CD4-positive, alpha-beta T cell (primary cell): ENCODE results near the gene ABI3. TPM values are rescaled to one million over a fixed set of nuclear protein-coding genes. Genes with fewer than 3 reads are reported as not detected.
A peak's percentile ranks its signal among the peaks of the same experiment; 100 is the strongest.

Source experiments
- ATAC-seq: fragments of 200-7000 bp; cut with Tn5 transposase; one replicate; pipeline ENCODE4 v1.10.0; 2022; ENCODE audit warnings: mild to moderate bottlenecking; ENCODE audit not compliant: poor library complexity
- CTCF ChIA-PET: fragments of 350-600 bp; sonication (Branson Sonifier 250); formaldehyde crosslinking; loops from one replicate; lab custom pipeline; 2021; ENCODE audit warnings: antibody characterized with exemption, inconsistent platforms; lab: Charles Lee
- POLR2A ChIA-PET: fragments of 350-600 bp; sonication (Branson Sonifier 250); formaldehyde crosslinking; loops from one replicate; lab custom pipeline; 2021; ENCODE audit warnings: antibody characterized with exemption, inconsistent platforms; lab: Charles Lee
- DNase-seq, 14 experiments: peaks; one replicate each; pipeline ENCODE4 v3.0.0-alpha.2; 2013 to 2020; ENCODE audit warnings: mixed read lengths in 2 of 14
- H3K27ac ChIP-seq, 2 donors: one replicate each; pipeline versions ENCODE4 v1.5.1 to v1.7.0; 2013; ENCODE audit warnings: low read length in 2 of 2, low read depth in 1 of 2, mild to moderate bottlenecking in 1 of 2
- H3K27me3 ChIP-seq, 2 experiments: 1 replicate in 1 of 2; 2 replicates in 1 of 2; pipeline versions ENCODE4 v1.6.1 to v1.7.0; 2013; ENCODE audit warnings: low read length in 2 of 2, control low read depth in 1 of 2, mild to moderate bottlenecking in 1 of 2, moderate library complexity in 1 of 2; ENCODE audit not compliant: insufficient read depth in 2 of 2, control insufficient read depth in 1 of 2
- H3K36me3 ChIP-seq: one replicate; pipeline ENCODE4 v1.6.1; 2013; ENCODE audit warnings: low read length, control low read depth; ENCODE audit not compliant: insufficient read depth
- H3K4me1 ChIP-seq: one replicate; pipeline ENCODE4 v1.6.1; 2013; ENCODE audit warnings: low read length, control low read depth; ENCODE audit not compliant: insufficient read depth
- H3K4me3 ChIP-seq: one replicate; pipeline ENCODE4 v1.5.1; 2013; ENCODE audit warnings: mild to moderate bottlenecking, low read length, moderate library complexity
- H3K9me3 ChIP-seq, 2 experiments: 1 replicate in 1 of 2; 2 replicates in 1 of 2; pipeline versions ENCODE4 v1.6.1 to v1.7.0; 2013; ENCODE audit warnings: low read length in 2 of 2, mild to moderate bottlenecking in 2 of 2, control low read depth in 1 of 2, moderate library complexity in 1 of 2; ENCODE audit not compliant: control insufficient read depth in 1 of 2, insufficient read depth in 1 of 2
- H3K27ac Mint-ChIP-seq: one replicate; pipeline ENCODE4 v1.8.0; 2020; ENCODE audit warnings: mixed read lengths
- H3K27me3 Mint-ChIP-seq: one replicate; pipeline ENCODE4 v1.8.0; 2021; ENCODE audit warnings: mixed read lengths
- H3K36me3 Mint-ChIP-seq: one replicate; pipeline ENCODE4 v1.8.0; 2021; ENCODE audit warnings: low read depth, mixed read lengths
- H3K4me1 Mint-ChIP-seq: one replicate; pipeline ENCODE4 v1.8.0; 2021; ENCODE audit warnings: low read depth, mixed read lengths
- H3K4me3 Mint-ChIP-seq: one replicate; pipeline ENCODE4 v1.8.0; 2020; ENCODE audit warnings: mild to moderate bottlenecking, mixed read lengths
- H3K9me3 Mint-ChIP-seq: one replicate; pipeline ENCODE4 v1.8.0; 2020; ENCODE audit warnings: mixed read lengths
- intact Hi-C, 2 experiments: fragments of 100-400 bp; cut with DNase I in 1 of 2; cut with micrococcal nuclease in 1 of 2; formaldehyde crosslinking; loops; one replicate each; pipeline versions ENCODE4 v1.15.1 to v1.9.0; 2023 to 2025; cut with DNase I, micrococcal nuclease
- total RNA-seq, 174 experiments: library from RNA in 2 of 174; stranded (reverse) in 2 of 174; gene quantifications; one replicate each; pipeline ENCODE4 v1.2.3 and lab custom pipeline; 2021 to 2026
- TF ChIP-seq, protein P1 (sequence below): fragments of 200-600 bp; IDR thresholded peaks from one replicate; pipeline ENCODE4 v1.8.0; 2022; ENCODE audit warnings: antibody characterized with exemption, mild to moderate bottlenecking

Gene ABI3
- total RNA-seq, 2 experiments from 2014 or later = 5.6 to 5.8 TPM

- no peaks in the 10 kb centered on the region for H3K9me3 Mint-ChIP-seq
- H3K4me1 Mint-ChIP-seq = peaks cover 11% of the 10 kb centered on the region
- peak within 1 kb of the TSS; percentile 19 for H3K27ac Mint-ChIP-seq
- peak; percentile 70 to 94 (median 82) for DNase-seq
- peak within 1 kb of the TSS; percentile 84 for H3K4me3 Mint-ChIP-seq
- CTCF ChIA-PET = interaction anchor here (1.9 kb wide), 1 partner anchor 51 kb away, joined by 7 read pairs; no protein-coding TSS in a partner anchor
- H3K4me3 ChIP-seq = peak within 1 kb of the TSS; percentile 78
- peaks cover 16% of the 10 kb centered on the region for H3K27me3 Mint-ChIP-seq
- intact Hi-C loops = loop anchor here in 1 of 2 experiments (2.0 to 5.0 kb wide), 2 partner anchors 38 to 61 kb away; no protein-coding TSS in a partner anchor
- no peaks in the 10 kb centered on the region for H3K9me3 ChIP-seq
- no peaks in the 10 kb centered on the region for H3K36me3 Mint-ChIP-seq
- H3K36me3 ChIP-seq = no peaks in the 10 kb centered on the region
- peaks cover 12 to 16% of the 10 kb centered on the region in 2 experiments for H3K27me3 ChIP-seq
- POLR2A ChIA-PET = interaction anchor here (0.7 to 1.4 kb wide), 3 partner anchors 13 to 39 kb away, joined by 3 to 6 read pairs (median 4); no protein-coding TSS in a partner anchor
- TF ChIP-seq, protein P1, sequence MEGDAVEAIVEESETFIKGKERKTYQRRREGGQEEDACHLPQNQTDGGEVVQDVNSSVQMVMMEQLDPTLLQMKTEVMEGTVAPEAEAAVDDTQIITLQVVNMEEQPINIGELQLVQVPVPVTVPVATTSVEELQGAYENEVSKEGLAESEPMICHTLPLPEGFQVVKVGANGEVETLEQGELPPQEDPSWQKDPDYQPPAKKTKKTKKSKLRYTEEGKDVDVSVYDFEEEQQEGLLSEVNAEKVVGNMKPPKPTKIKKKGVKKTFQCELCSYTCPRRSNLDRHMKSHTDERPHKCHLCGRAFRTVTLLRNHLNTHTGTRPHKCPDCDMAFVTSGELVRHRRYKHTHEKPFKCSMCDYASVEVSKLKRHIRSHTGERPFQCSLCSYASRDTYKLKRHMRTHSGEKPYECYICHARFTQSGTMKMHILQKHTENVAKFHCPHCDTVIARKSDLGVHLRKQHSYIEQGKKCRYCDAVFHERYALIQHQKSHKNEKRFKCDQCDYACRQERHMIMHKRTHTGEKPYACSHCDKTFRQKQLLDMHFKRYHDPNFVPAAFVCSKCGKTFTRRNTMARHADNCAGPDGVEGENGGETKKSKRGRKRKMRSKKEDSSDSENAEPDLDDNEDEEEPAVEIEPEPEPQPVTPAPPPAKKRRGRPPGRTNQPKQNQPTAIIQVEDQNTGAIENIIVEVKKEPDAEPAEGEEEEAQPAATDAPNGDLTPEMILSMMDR = no peak
- H3K27ac ChIP-seq = no peak within 1 kb of the TSS
- H3K4me1 ChIP-seq = peaks cover 28% of the 10 kb centered on the region
- ATAC-seq = peak; percentile 93
Measured at GRCh38 chr17:49230636-49231562, 20.4 kb downstream of the ABI3 start, which contains the start of gene PHOSPHO1. TSS of gene PHOSPHO1 (minus strand) at chr17:49230787. CDS start at chr17:49226691, 4,096 bp downstream.

DNA sequence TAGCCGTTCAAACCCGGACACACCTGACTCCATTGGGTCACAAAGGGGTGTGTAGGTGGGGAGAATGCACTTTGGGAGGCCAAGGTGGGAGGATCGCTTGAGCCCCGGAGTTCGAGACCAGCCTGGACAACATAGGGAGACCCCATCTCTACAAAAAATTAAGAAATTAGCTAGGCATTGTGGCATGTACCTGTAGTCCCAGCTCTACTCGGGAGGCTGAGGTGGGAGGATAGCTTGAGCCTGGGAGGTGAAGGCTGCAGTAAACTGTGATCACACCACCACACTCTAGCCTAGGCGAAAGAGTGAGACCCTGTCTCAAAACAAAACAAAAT is 21.0 kb downstream of the ABI3 start:
- Histone ChIP-seq H3K4me3 (peak overlapping the region; percentile 78), H3K9me3 (no peaks in the 10 kb centered on the region), H3K36me3 (no peaks in the 10 kb centered on the region), H3K27me3 (peaks cover 12 to 16% of the 10 kb centered on the region in 2 experiments), H3K4me1 (peaks cover 28% of the 10 kb centered on the region), H3K27ac (no peak overlapping the region)
- peaks cover 16% of the 10 kb centered on the region for H3K27me3 Mint-ChIP-seq
- ATAC-seq (no peak), DNase-seq (no peak)
- TF ChIP-seq, protein P1 = no peak
- peak overlapping the region; percentile 84 for H3K4me3 Mint-ChIP-seq
- POLR2A ChIA-PET = interaction anchor here (0.8 to 1.4 kb wide), 2 partner anchors 13 to 39 kb away, joined by 4 to 6 read pairs; no protein-coding TSS in a partner anchor
- no peaks in the 10 kb centered on the region for H3K9me3 Mint-ChIP-seq
- H3K36me3 Mint-ChIP-seq = no peaks in the 10 kb centered on the region
- CTCF ChIA-PET = interaction anchor here (0.6 kb wide), 1 partner anchor 19 kb away, joined by 3 read pairs; no protein-coding TSS in a partner anchor
- peaks cover 7% of the 10 kb centered on the region for H3K4me1 Mint-ChIP-seq
- intact Hi-C loops = loop anchor here in 1 of 2 experiments (2.0 to 5.0 kb wide), 2 partner anchors 39 to 61 kb away; no protein-coding TSS in a partner anchor
- peak overlapping the region; percentile 19 for H3K27ac Mint-ChIP-seq

DNA sequence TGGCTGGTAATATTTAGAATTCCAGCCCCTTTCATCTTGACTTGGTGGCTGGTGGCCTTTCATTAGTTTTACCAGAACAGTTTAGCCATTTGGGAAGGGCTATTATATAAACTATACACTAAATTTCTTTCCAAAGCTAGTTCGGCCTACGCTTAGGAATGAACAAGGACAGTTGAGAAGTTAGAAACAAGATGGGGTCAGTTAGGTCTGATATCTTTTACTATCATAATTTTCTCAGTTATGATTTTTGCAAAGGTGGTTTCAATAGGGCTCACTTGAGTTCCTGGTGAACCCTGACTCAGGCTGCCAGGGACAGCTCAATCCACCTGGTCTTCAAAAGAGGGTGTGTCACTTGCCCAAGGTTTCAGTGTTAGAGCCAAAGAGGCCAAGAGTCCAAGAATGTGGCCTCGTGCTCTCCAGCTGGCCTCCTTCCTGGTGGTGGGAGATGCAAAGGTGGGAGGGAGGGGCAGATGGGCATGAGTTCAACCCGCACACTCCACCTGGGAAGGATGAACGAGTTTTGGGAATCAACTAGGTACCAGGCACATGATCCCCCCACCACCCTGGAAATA is 24.1 kb downstream of the ABI3 start:
- CTCF ChIA-PET = no interaction called here
- TF ChIP-seq, protein P1 = no peak
- POLR2A ChIA-PET = no interaction called here
- Mint-ChIP-seq H3K4me3 (no peak overlapping the region), H3K27me3 (peaks cover 13% of the 10 kb centered on the region), H3K36me3 (no peaks in the 10 kb centered on the region), H3K27ac (no peak overlapping the region), H3K4me1 (no peaks in the 10 kb centered on the region), H3K9me3 (no peaks in the 10 kb centered on the region)
- Histone ChIP-seq H3K9me3 (no peaks in the 10 kb centered on the region), H3K4me3 (no peak overlapping the region), H3K27ac (no peak overlapping the region), H3K4me1 (peaks cover 19% of the 10 kb centered on the region), H3K36me3 (no peaks in the 10 kb centered on the region), H3K27me3 (peaks cover 9 to 11% of the 10 kb centered on the region in 2 experiments)
- no peak for DNase-seq
- ATAC-seq = no peak
- intact Hi-C loops = loop anchor here in 1 of 2 experiments (5.0 kb wide), 1 partner anchor 58 kb away; no protein-coding TSS in a partner anchor
